Activated naive CD4-positive, alpha-beta T cell treated with anti-CD3 and anti-CD28 coated beads for 36 hours (primary cell): ENCODE data around the gene MDH2. TPM values are rescaled to one million over a fixed set of nuclear protein-coding genes. Genes with fewer than 3 reads are reported as not detected.
"Not testable (repeated sequence)": the region's sequence is repeated elsewhere in the genome, so short reads cannot be mapped to it uniquely, and the experiment has no call there.

Source experiments
- CTCF ChIA-PET: fragments of 350-600 bp; sonication (Branson Sonifier 250); formaldehyde crosslinking; loops from one replicate; lab custom pipeline; 2021; ENCODE audit warnings: antibody characterized with exemption; lab: Charles Lee
- DNase-seq: peaks from one replicate; pipeline ENCODE4 v3.0.0-alpha.2; 2020
- H3K27ac Mint-ChIP-seq: one replicate; pipeline ENCODE4 v1.8.0; 2021; ENCODE audit warnings: mild to moderate bottlenecking, mixed read lengths
- H3K27me3 Mint-ChIP-seq: one replicate; pipeline ENCODE4 v1.8.0; 2021; ENCODE audit warnings: low read depth, mixed read lengths
- H3K36me3 Mint-ChIP-seq: one replicate; pipeline ENCODE4 v1.8.0; 2021; ENCODE audit warnings: low read depth, mixed read lengths
- H3K4me1 Mint-ChIP-seq: one replicate; pipeline ENCODE4 v1.8.0; 2021; ENCODE audit warnings: low read depth, mixed read lengths
- H3K4me3 Mint-ChIP-seq: one replicate; pipeline ENCODE4 v1.8.0; 2021; ENCODE audit warnings: mild to moderate bottlenecking, moderate library complexity, mixed read lengths
- H3K9me3 Mint-ChIP-seq: one replicate; pipeline ENCODE4 v1.8.0; 2021; ENCODE audit warnings: mixed read lengths
- intact Hi-C: fragments of 100-400 bp; cut with micrococcal nuclease; formaldehyde crosslinking; loops from one replicate; pipeline ENCODE4 v1.15.1; 2023
- total RNA-seq, 2 experiments: library from RNA; stranded (reverse); gene quantifications; one replicate each; pipeline ENCODE4 v1.2.3, GENCODE V29; 2021

MDH2 gene
- total RNA-seq, 2 experiments from 2014 or later: 325 TPM

GRCh38 chr7:76050545-76050944, 2.6 kb downstream of the MDH2 start:
- no peak for DNase-seq
- H3K4me3 Mint-ChIP-seq: no peak overlapping the region

GRCh38 chr7:76051840-76052239, 3.9 kb downstream of the MDH2 start:
- Mint-ChIP-seq H3K27ac (no peak overlapping the region), H3K9me3 (no peaks in the 10 kb centered on the region)

More at GRCh38 chr7:76050545-76050944, 2.6 kb downstream of the MDH2 start:
- Mint-ChIP-seq H3K9me3 (no peaks in the 10 kb centered on the region), H3K27me3 (no peaks in the 10 kb centered on the region), H3K4me1 (peaks cover 41% of the 10 kb centered on the region), H3K36me3 (peaks cover 28% of the 10 kb centered on the region), H3K27ac (peak overlapping the region; percentile 40)
- CTCF ChIA-PET: interaction anchor here (0.6 to 0.8 kb wide), 2 partner anchors 30 to 186 kb away, joined by 3 to 5 read pairs; no protein-coding TSS in a partner anchor
- intact Hi-C loops: no loop called here

GRCh38 chr7:76052681-76053080, 4.8 kb downstream of the MDH2 start:
- H3K27ac Mint-ChIP-seq, H3K27me3 Mint-ChIP-seq, H3K4me3 Mint-ChIP-seq, CTCF ChIA-PET, intact Hi-C loops, H3K9me3 Mint-ChIP-seq, DNase-seq: not testable (repeated sequence)
- Mint-ChIP-seq H3K36me3 (peaks cover 27% of the 10 kb centered on the region), H3K4me1 (peaks cover 36% of the 10 kb centered on the region)

More at GRCh38 chr7:76051840-76052239, 3.9 kb downstream of the MDH2 start:
- Mint-ChIP-seq H3K27me3 (no peaks in the 10 kb centered on the region), H3K4me1 (peaks cover 36% of the 10 kb centered on the region), H3K4me3 (no peak overlapping the region), H3K36me3 (peaks cover 25% of the 10 kb centered on the region)
- DNase-seq: no peak
- CTCF ChIA-PET: interaction anchor here (0.8 kb wide), 1 partner anchor 266 kb away, joined by 6 read pairs; no protein-coding TSS in a partner anchor
- intact Hi-C loops: no loop called here

GRCh38 chr7:76053461-76053860, 5.6 kb downstream of the MDH2 start:
- Mint-ChIP-seq H3K4me3 (no peak overlapping the region), H3K27ac (no peak overlapping the region), H3K27me3 (no peaks in the 10 kb centered on the region), H3K4me1 (peaks cover 34% of the 10 kb centered on the region), H3K9me3 (no peaks in the 10 kb centered on the region), H3K36me3 (peaks cover 25% of the 10 kb centered on the region)
- intact Hi-C loops: no loop called here
- no peak for DNase-seq
- CTCF ChIA-PET: interaction anchor here (0.6 to 0.9 kb wide), 2 partner anchors 29 to 33 kb away, joined by 3 read pairs; no protein-coding TSS in a partner anchor

GRCh38 chr7:76054123-76055120, 6.5 kb downstream of the MDH2 start:
- no peak for DNase-seq
- intact Hi-C loops: no loop called here
- H3K27ac Mint-ChIP-seq: no peak overlapping the region
- no peaks in the 10 kb centered on the region for H3K27me3 Mint-ChIP-seq
- H3K4me1 Mint-ChIP-seq: peaks cover 27% of the 10 kb centered on the region
- no peaks in the 10 kb centered on the region for H3K9me3 Mint-ChIP-seq
- CTCF ChIA-PET: interaction anchor here (0.9 kb wide), 1 partner anchor 34 kb away, joined by 3 read pairs; no protein-coding TSS in a partner anchor
- peaks cover 20% of the 10 kb centered on the region for H3K36me3 Mint-ChIP-seq
- H3K4me3 Mint-ChIP-seq: no peak overlapping the region

DNA sequence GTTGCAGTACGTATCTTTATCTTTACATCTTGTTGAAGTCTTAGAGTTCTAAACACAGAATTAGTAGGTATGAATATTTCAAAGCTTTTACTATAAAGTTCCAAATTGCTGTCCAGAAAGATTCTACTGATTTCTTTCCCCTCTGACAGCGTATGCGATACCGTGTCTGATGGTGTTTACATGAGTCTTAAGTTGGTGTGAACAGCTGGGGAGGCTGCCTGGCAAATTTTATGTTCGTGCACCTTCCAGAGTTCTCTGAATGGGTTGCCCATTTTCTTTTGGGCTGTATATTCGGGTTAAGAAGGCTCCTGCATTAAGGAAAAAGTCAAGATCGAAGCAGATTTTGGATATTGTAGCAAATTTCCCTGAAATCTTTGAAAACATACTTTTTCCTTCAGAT, 8.3 kb downstream of the MDH2 start:
- no peak for DNase-seq
- Mint-ChIP-seq H3K9me3 (no peaks in the 10 kb centered on the region), H3K4me3 (no peak overlapping the region), H3K4me1 (peaks cover 12% of the 10 kb centered on the region), H3K27ac (no peak overlapping the region), H3K36me3 (peaks cover 20% of the 10 kb centered on the region), H3K27me3 (no peaks in the 10 kb centered on the region)
- CTCF ChIA-PET: interaction anchor here (1.2 kb wide), 1 partner anchor 10 kb away, joined by 4 read pairs; no protein-coding TSS in a partner anchor
- intact Hi-C loops: no loop called here

DNA sequence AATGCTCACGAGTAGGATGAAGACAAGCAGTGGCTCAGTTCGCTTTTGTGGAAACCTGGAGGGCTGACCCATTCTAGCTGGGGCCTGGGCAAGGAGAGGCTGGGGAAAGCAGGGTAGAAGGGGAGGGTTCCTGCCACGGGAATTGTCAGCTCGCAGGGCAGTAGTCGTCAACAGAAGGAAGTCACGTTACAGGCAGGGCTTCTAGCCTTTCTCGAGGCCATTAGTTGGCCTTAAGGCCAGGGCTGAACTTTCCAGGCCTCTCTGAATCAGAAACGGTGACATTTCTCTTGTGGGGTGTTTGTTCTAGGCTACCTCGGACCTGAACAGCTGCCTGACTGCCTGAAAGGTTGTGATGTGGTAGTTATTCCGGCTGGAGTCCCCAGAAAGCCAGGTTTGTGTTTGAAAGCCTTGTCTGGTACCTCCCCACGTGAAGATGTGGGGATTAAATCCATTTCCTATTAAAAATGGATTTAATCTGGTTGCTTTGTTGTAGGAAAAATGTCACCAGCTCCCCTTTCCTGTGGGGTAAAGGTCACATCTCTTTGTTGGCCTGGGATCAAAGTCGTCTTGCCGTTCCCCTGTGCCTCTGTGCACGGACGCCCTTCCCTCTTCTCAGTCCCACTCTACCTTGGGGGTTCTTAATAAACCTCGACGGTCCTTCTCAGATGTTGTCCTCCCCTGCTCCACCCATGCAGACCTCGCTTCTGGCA, 9.4 kb downstream of the MDH2 start:
- no peak for DNase-seq
- H3K27me3 Mint-ChIP-seq: no peaks in the 10 kb centered on the region
- H3K36me3 Mint-ChIP-seq: peaks cover 14% of the 10 kb centered on the region
- no peaks in the 10 kb centered on the region for H3K9me3 Mint-ChIP-seq
- H3K27ac Mint-ChIP-seq: no peak overlapping the region
- CTCF ChIA-PET: interaction anchor here (1.2 kb wide), 1 partner anchor 9 kb away, joined by 4 read pairs; no protein-coding TSS in a partner anchor
- intact Hi-C loops: no loop called here
- H3K4me3 Mint-ChIP-seq: no peak overlapping the region
- H3K4me1 Mint-ChIP-seq: peaks cover 6% of the 10 kb centered on the region

DNA sequence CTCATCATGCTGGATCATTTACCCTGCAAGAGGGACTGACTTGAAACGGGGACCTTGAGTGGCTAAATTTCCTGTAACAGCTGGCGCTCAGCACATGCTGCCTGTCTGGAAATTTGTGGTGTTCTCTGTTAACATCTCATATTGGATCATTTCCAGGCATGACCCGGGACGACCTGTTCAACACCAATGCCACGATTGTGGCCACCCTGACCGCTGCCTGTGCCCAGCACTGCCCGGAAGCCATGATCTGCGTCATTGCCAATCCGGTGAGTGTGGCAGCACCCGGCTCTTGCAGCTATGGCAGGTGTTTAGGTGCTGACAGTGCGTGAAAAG, 9.9 kb downstream of the MDH2 start:
- no peak overlapping the region for H3K27ac Mint-ChIP-seq
- intact Hi-C loops: no loop called here

DNA sequence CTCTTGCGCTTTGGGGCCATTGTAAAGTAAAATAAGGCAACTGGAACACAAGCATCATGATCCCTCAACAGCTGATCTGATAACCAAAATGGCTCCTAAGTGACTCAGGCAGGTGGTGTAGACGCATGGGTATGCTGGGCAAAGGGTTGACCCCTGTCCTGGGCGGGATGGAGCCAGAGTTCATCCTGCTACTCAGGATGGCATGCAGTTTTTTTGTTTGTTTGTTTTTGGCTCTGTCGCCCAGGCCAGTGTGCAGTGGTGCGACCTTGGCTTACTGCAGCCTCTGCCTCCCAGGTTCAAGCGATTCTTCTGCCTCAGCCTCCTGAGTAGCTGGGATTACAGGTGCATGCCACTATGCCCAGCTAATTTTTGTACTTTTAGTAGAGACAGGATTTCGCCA, 10.8 kb downstream of the MDH2 start:
- intact Hi-C loops, DNase-seq, H3K4me1 Mint-ChIP-seq, H3K27me3 Mint-ChIP-seq, H3K9me3 Mint-ChIP-seq, H3K27ac Mint-ChIP-seq, CTCF ChIA-PET, H3K4me3 Mint-ChIP-seq: not testable (repeated sequence)
- H3K36me3 Mint-ChIP-seq: peaks cover 17% of the 10 kb centered on the region

More for the DNA sequence above, 9.9 kb downstream of the MDH2 start:
- DNase-seq: no peak
- H3K4me1 Mint-ChIP-seq: peaks cover 5% of the 10 kb centered on the region
- H3K4me3 Mint-ChIP-seq: no peak overlapping the region
- H3K27me3 Mint-ChIP-seq: no peaks in the 10 kb centered on the region
- CTCF ChIA-PET: no interaction called here
- H3K9me3 Mint-ChIP-seq: no peaks in the 10 kb centered on the region
- peaks cover 14% of the 10 kb centered on the region for H3K36me3 Mint-ChIP-seq

GRCh38 chr7:76060842-76061241, 12.9 kb downstream of the MDH2 start:
- Mint-ChIP-seq H3K27ac (no peak overlapping the region), H3K27me3 (no peaks in the 10 kb centered on the region), H3K4me1 (no peaks in the 10 kb centered on the region), H3K36me3 (peaks cover 30% of the 10 kb centered on the region), H3K4me3 (no peak overlapping the region), H3K9me3 (no peaks in the 10 kb centered on the region)
- CTCF ChIA-PET: interaction anchor here (0.5 kb wide), 1 partner anchor 86 kb away, joined by 6 read pairs; no protein-coding TSS in a partner anchor
- DNase-seq: no peak
- intact Hi-C loops: no loop called here

- intact Hi-C loops: no loop called here
- H3K4me3 Mint-ChIP-seq: no peak overlapping the region
- no peak overlapping the region for H3K27ac Mint-ChIP-seq
- no peaks in the 10 kb centered on the region for H3K27me3 Mint-ChIP-seq
- no peaks in the 10 kb centered on the region for H3K9me3 Mint-ChIP-seq
- no peaks in the 10 kb centered on the region for H3K4me1 Mint-ChIP-seq
- H3K36me3 Mint-ChIP-seq: peaks cover 34% of the 10 kb centered on the region
- no peak for DNase-seq
- CTCF ChIA-PET: interaction anchor here (1.2 kb wide), 1 partner anchor 9 kb away, joined by 7 read pairs; no protein-coding TSS in a partner anchor
Observed at GRCh38 chr7:76062254-76062653, 14.3 kb downstream of the MDH2 start.

DNA sequence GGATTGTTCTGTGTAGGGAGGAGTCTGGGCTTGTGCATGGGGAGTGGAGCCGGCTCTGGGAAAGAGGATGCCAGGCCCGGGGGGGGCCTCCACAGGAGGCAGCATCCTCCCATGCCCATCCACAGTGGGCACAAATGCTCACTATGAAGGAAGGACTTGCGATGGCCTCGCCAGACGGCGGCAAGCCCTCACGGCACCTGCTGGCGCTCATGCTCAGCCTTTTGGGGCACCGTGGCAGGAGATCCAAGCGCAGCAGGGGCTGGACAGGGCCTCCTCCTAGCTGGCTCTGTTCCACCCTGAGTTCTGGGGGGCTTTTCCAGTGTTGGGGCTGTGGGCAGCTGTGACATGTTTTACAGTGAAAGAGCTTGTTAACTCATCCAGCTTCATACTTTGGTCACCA, 15.2 kb downstream of the MDH2 start:
- no peaks in the 10 kb centered on the region for H3K27me3 Mint-ChIP-seq
- CTCF ChIA-PET: no interaction called here
- DNase-seq: no peak
- H3K4me1 Mint-ChIP-seq: no peaks in the 10 kb centered on the region
- peaks cover 31% of the 10 kb centered on the region for H3K36me3 Mint-ChIP-seq
- no peak overlapping the region for H3K4me3 Mint-ChIP-seq
- H3K27ac Mint-ChIP-seq: no peak overlapping the region
- H3K9me3 Mint-ChIP-seq: no peaks in the 10 kb centered on the region
- intact Hi-C loops: no loop called here
